HG02973 (cell line): ENCODE results near the gene CACNA2D2.

Source experiments
- ATAC-seq: cut with Tn5 transposase; IDR thresholded peaks from one replicate; pipeline ENCODE4 v1.9.1; 2021; ENCODE audit warnings: moderate library complexity; ENCODE audit not compliant: unreplicated experiment

The CACNA2D2 gene

GRCh38 chr3:50503504-50504342 is at the start of gene CACNA2D2:
CACNA2D2 (minus strand) TSS chr3:50503634; CDS start chr3:50503423, 211 bp downstream.
- no peak for ATAC-seq

- ATAC-seq: no peak
Measured at GRCh38 chr3:50552598-50552997, 49.2 kb upstream of the CACNA2D2 start.

DNA sequence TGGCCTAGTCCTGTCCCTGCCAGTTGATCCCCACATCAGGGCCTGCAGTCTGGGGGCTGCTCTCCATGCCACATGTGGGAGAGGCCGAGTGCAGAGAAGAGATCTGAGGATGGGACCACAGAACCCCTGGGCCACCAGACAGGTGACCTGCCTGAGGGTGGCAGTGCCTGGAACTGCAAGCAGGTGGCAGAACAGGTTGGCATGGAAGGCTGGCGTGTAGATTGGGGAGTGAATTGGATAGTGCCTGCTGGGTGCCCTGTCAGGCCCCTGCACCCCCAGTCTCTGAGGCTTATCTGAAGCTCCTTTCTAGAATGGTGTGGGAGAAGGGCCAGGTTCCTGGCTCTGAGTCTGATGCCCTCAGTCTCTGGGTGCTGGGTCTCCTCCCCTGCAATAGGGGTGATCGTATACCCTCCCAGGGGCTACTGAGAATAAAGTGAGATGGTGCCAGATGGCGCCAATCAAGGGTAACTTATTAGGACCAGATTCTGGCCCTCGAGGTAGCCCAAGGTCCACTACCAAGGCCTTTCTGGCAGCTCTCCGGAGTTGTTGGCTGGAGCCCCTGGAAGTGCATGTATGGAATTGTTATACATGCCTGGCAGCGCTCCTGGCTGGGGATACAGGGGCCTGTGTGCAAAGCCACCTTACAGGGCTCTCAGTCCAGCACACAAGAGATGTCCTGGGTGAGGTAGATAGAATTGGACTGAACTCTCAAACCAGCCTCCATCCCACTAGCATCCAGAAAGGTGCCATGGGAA is 48.4 kb upstream of the CACNA2D2 start:
- no peak for ATAC-seq

- no peak for ATAC-seq
Measured at GRCh38 chr3:50551054-50551659, 47.7 kb upstream of the CACNA2D2 start.

DNA sequence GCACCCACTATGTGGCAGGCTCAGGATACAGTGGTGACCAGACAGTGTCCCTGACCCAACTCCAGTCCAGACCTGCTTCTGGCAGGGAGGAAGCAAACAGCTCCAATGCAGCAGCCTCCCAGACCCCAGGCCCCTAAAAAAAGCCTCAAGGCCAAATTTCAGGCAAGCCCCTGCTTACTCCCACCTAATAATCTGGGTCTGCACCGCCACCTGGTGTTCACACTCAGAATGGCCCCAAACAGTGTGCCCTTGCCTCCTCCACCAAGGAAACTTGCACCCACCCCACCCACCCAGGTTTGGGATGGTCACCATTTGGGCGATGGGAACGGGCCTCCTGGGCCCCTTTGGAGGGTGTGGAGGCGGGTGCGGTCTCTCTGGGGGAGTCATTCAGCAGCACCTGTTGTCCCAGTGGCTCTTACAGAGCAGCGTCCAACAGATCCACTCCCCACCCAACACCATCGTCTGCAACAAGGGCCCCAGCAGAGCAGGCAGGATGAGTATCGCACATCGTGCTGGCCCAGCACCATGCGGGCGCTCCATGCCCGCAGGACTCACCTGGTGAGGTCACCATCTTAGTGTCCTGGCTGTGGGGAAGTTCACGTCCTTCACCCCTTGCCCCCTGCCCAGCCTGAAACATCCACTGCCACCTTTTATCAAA is 46.8 kb upstream of the CACNA2D2 start:
- ATAC-seq: no peak

GRCh38 chr3:50549226-50549625 is 45.8 kb upstream of the CACNA2D2 start:
- no peak for ATAC-seq

GRCh38 chr3:50545781-50546180 is 42.3 kb upstream of the CACNA2D2 start:
- ATAC-seq: no peak

DNA sequence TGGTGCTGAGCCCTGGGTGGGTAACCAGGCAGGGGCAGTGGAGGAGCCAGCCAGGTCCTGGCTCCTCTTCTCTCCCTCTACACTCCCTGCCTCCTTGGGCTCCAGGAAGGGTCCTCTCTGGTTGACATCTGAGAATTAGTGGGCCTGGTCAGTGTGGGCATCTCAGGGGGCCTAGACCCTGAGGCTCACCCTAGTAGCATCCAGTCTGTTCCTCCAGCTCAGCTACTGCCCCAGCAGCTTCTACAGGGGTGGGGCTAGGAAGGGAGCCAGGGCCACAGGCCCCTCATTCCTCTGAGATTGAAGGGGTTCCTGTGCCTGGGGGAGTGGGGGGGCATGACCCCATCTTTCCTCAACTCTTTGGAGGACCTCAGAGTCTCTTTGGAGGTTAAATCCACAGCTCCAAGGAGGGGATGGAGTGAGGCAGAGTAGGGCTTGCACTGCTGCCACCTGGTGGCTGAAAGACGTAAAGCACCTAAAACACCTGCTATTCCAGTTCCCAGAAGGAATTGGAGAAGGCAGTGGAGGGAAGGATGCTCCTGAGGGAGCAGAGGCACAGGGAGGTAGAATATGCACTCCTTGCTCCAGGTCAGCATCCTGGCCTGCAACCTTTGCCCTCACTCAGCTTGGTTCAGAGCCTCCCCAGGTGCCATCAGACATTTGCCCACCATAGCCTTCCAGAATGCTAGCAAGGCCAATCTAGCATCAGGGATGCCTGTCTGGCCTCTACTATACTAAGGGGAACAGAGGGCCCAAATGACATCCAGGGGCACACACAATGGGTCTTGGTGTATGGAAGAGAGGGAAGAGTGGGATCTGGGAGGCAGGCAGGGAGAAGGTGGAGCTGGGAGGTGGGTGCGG is 39.0 kb upstream of the CACNA2D2 start:
- no peak for ATAC-seq

DNA sequence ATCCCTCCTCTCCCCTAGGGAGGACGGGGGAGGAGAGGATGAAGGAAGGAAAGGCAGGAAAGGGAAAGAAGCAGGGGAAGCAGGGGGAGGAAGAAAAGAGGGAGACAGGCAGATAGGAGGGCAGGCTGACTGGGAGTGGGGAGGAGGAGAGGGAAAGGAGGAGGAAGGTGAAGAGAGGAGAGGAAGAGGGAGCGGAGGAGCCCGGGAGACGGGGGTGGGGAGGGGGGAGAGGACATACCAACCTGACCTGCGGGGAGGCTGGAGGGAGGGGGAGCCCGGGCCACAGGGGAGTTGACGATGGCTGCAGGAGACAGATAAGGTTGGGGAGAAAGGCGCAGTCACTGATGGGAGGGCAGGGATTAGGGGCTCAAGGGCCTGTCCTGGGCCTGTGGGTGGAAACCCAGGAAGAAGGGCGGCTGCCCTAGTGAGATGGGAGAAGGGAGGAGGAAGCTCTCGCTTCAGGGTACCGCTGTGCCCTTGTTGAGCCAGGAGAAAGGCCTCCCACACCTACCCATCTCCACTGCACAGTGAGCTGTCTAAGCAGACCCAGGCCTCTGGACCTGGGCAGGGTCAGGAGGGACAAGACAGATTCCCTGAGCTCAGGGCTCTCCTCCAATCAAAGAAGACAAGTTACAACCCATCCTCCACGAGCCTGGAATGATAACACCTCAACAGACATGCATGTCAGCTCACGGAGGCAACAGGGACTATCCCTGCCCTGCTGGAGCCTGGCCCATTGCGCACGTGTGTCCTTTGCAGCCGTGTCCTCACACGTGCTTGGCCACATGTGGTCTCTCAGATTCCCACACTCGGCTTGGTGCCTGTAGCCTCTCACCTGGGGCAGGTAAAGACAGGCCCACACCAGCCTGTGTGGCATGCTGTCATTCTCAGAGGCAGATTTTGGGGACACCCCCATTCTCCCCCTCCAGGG is 36.2 kb upstream of the CACNA2D2 start:
- no peak for ATAC-seq

GRCh38 chr3:50537421-50538129 is 34.1 kb upstream of the CACNA2D2 start:
- ATAC-seq: no peak

DNA sequence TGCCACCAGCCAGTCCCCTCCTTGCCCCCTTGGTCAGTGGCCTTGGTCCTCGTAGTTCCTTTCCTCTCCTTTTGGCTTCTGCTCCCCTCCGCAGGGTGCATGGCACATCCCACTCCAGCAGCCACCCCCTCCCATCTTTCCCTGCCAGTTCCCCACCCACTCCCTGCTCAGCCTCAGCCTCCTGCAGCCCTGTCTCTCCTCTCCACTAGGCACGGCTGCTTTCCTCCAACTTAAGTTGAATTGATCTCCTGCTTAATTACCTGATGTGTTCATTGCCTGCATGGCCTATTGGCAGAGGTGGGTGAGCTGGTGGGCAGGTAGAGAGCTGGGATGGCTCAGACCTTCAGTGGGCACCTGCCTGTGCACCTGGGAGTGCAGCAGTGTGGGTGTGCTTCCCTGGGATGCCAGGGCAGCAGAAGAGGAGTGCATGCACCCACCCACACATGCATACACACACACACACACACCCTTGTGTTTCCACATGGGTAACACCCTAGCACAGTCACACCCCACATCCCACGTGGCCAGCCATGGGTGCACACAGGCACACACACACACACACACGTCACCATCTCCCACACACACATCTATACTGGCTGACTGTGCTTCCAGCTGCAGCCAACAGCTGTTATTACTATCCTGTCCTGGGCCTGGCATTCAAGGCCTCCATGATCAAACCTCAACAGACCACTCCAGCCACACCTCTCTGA is 33.2 kb upstream of the CACNA2D2 start:
- no peak for ATAC-seq

GRCh38 chr3:50534681-50535330 is 31.4 kb upstream of the CACNA2D2 start:
- ATAC-seq: no peak

DNA sequence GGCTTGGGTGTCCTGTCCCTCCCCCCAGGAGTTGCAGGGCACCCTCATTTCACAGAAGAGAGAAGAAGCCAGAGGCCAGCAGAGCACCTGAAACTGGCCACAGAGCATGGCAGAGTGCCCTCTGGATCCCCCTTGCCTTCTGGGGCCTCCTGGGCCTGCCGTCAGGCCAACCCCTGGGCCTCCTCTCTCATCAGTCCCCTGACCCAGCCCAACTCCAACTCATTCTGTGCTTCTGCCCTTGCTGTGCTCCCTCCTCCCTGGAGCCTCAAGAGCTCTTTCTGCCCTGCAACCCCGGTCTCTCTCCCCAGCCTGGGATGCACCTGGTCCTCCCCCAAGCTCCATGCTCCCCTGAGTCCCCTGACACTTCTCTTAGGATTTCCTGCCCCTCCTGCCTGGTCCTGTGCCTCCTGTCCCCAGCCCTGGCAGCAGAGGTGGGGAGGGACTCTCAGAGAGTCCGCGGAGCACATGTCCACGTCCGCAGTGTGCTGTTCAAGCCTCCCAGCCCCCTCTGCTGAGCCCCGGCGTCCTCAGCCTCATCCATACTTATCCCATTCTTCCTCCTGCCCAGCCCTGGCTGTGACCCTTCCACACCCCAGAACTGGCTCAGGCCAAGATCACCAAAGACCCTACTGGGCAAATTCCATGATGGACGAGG is 30.5 kb upstream of the CACNA2D2 start:
- no peak for ATAC-seq

DNA sequence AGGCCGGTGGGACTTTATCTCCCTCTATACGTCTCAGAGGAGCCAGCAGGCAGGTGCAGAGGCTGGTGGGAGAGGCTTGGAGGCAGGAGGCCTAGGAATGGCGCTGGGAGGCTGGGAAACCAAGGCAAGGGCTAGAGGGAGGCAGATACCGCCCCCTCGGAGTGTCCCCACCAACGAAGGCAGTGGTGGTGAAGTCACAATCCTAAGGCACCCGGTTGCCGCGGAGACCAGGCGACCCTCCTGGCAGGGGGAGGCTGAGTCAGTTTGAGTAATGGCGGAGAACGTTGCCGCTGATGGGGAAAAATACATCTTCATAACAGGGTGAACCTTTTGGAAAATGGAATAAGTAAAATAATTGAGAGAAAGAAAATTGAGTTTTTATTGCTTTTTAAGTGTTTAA is 29.9 kb upstream of the CACNA2D2 start:
- ATAC-seq: no peak

GRCh38 chr3:50532062-50532705 is 28.8 kb upstream of the CACNA2D2 start:
- ATAC-seq: no peak

- no peak for ATAC-seq
Measured at GRCh38 chr3:50531201-50531600, 27.8 kb upstream of the CACNA2D2 start.
